ENCODE results near the gene DMKN. TPM values are rescaled to one million over a fixed set of nuclear protein-coding genes. Genes with fewer than 3 reads are reported as not detected.
"Not testable (repeated sequence)": the region's sequence is repeated elsewhere in the genome, so short reads cannot be mapped to it uniquely, and the experiment has no call there.

The DMKN gene
- total RNA-seq, 1 donor from 2014 or later: not detected

GRCh38 chr19:35470128-35470527 lies 43.3 kb downstream of the DMKN start:
- Mint-ChIP-seq H3K9me3 (no peaks in the 10 kb centered on the region), H3K4me3 (no peak overlapping the region), H3K36me3 (ENCODE audit: low read depth) (no peaks in the 10 kb centered on the region), H3K27me3 (ENCODE audit: low read depth) (peaks cover 11% of the 10 kb centered on the region), H3K27ac (ENCODE audit: unreplicated experiment) (no peak overlapping the region), H3K4me1 (no peaks in the 10 kb centered on the region)
- TF ChIP-seq CTCF (conservative IDR thresholded peaks at IDR 0.05): no peak
- no peak for DNase-seq (ENCODE audit: low read depth, low spot score)

GRCh38 chr19:35468637-35469036 lies 44.8 kb downstream of the DMKN start:
- Mint-ChIP-seq H3K4me3 (no peak overlapping the region), H3K4me1 (no peaks in the 10 kb centered on the region), H3K9me3 (no peaks in the 10 kb centered on the region), H3K27ac (ENCODE audit: unreplicated experiment) (no peak overlapping the region), H3K27me3 (ENCODE audit: low read depth) (peaks cover 20% of the 10 kb centered on the region), H3K36me3 (ENCODE audit: low read depth) (no peaks in the 10 kb centered on the region)
- DNase-seq (ENCODE audit: low read depth, low spot score): no peak
- peak; percentile 60 for TF ChIP-seq CTCF (conservative IDR thresholded peaks at IDR 0.05)

- H3K27me3 Mint-ChIP-seq (ENCODE audit: low read depth): peaks cover 32% of the 10 kb centered on the region
- H3K4me3 Mint-ChIP-seq: no peak overlapping the region
- H3K4me1 Mint-ChIP-seq: no peaks in the 10 kb centered on the region
- no peaks in the 10 kb centered on the region for H3K9me3 Mint-ChIP-seq
- no peak for TF ChIP-seq CTCF (conservative IDR thresholded peaks at IDR 0.05)
- no peak overlapping the region for H3K27ac Mint-ChIP-seq (ENCODE audit: unreplicated experiment)
- H3K36me3 Mint-ChIP-seq (ENCODE audit: low read depth): no peaks in the 10 kb centered on the region
- no peak for DNase-seq (ENCODE audit: low read depth, low spot score)
Observed at GRCh38 chr19:35466259-35466658, 47.2 kb downstream of the DMKN start.

GRCh38 chr19:35462956-35463355 lies 50.5 kb downstream of the DMKN start:
- not testable (repeated sequence) for H3K4me3 Mint-ChIP-seq; H3K9me3 Mint-ChIP-seq; H3K4me1 Mint-ChIP-seq; DNase-seq (ENCODE audit: low read depth, low spot score); H3K36me3 Mint-ChIP-seq (ENCODE audit: low read depth); H3K27ac Mint-ChIP-seq (ENCODE audit: unreplicated experiment)
- peaks cover 36% of the 10 kb centered on the region for H3K27me3 Mint-ChIP-seq (ENCODE audit: low read depth)

- no peak overlapping the region for H3K27ac Mint-ChIP-seq (ENCODE audit: unreplicated experiment)
- no peaks in the 10 kb centered on the region for H3K36me3 Mint-ChIP-seq (ENCODE audit: low read depth)
- H3K9me3 Mint-ChIP-seq: no peaks in the 10 kb centered on the region
- peaks cover 39% of the 10 kb centered on the region for H3K27me3 Mint-ChIP-seq (ENCODE audit: low read depth)
- H3K4me1 Mint-ChIP-seq: no peaks in the 10 kb centered on the region
- TF ChIP-seq CTCF (conservative IDR thresholded peaks at IDR 0.05): no peak
- H3K4me3 Mint-ChIP-seq: no peak overlapping the region
- no peak for DNase-seq (ENCODE audit: low read depth, low spot score)
Observed at GRCh38 chr19:35462476-35462953, 50.9 kb downstream of the DMKN start.

GRCh38 chr19:35461788-35462187 lies 51.7 kb downstream of the DMKN start:
- H3K4me3 Mint-ChIP-seq; H3K27ac Mint-ChIP-seq (ENCODE audit: unreplicated experiment); DNase-seq (ENCODE audit: low read depth, low spot score); H3K9me3 Mint-ChIP-seq; H3K36me3 Mint-ChIP-seq (ENCODE audit: low read depth); H3K4me1 Mint-ChIP-seq: not testable (repeated sequence)
- H3K27me3 Mint-ChIP-seq (ENCODE audit: low read depth): peaks cover 39% of the 10 kb centered on the region

GRCh38 chr19:35461060-35461459 lies 52.4 kb downstream of the DMKN start:
- no peak overlapping the region for H3K4me3 Mint-ChIP-seq
- no peak overlapping the region for H3K27ac Mint-ChIP-seq (ENCODE audit: unreplicated experiment)
- TF ChIP-seq CTCF (conservative IDR thresholded peaks at IDR 0.05): no peak
- H3K27me3 Mint-ChIP-seq (ENCODE audit: low read depth): peaks cover 34% of the 10 kb centered on the region
- no peaks in the 10 kb centered on the region for H3K4me1 Mint-ChIP-seq
- no peak for DNase-seq (ENCODE audit: low read depth, low spot score)
- H3K9me3 Mint-ChIP-seq: no peaks in the 10 kb centered on the region
- H3K36me3 Mint-ChIP-seq (ENCODE audit: low read depth): no peaks in the 10 kb centered on the region
